Endothelial cell of umbilical vein (primary cell): ENCODE data around the gene SORCS3.

ENCODE experiments used
- EZH2 ChIP-seq: IDR thresholded peaks from 2 replicates; pipeline ENCODE4 v1.6.1; 2012; ENCODE audit warnings: borderline replicate concordance, low read depth, mild to moderate bottlenecking, moderate library complexity, low read length, inconsistent platforms; ENCODE audit not compliant: severe bottlenecking
- POLR2A ChIP-seq: IDR thresholded peaks from 2 replicates; pipeline ENCODE4 v1.6.1; 2012; ENCODE audit warnings: low read depth, mild to moderate bottlenecking, control low read depth, low read length
- POLR2AphosphoS5 ChIP-seq: IDR thresholded peaks from 2 replicates; pipeline ENCODE4 v1.6.1; 2012; ENCODE audit warnings: low read depth, mild to moderate bottlenecking, control low read depth, low read length, moderate library complexity; ENCODE audit not compliant: insufficient read depth
- TF ChIP-seq, protein P1 (sequence below), 2 donors: IDR thresholded peaks; 1 replicate in 1 of 2; 2 replicates in 1 of 2; pipeline ENCODE4 v1.5.1; 2011; ENCODE audit warnings: low read length in 2 of 2, mild to moderate bottlenecking in 2 of 2, moderate library complexity in 2 of 2, control low read depth in 1 of 2, inconsistent platforms in 1 of 2, low read depth in 1 of 2; ENCODE audit not compliant: insufficient read depth in 1 of 2; ENCODE audit errors: extremely low read depth in 1 of 2

DNA sequence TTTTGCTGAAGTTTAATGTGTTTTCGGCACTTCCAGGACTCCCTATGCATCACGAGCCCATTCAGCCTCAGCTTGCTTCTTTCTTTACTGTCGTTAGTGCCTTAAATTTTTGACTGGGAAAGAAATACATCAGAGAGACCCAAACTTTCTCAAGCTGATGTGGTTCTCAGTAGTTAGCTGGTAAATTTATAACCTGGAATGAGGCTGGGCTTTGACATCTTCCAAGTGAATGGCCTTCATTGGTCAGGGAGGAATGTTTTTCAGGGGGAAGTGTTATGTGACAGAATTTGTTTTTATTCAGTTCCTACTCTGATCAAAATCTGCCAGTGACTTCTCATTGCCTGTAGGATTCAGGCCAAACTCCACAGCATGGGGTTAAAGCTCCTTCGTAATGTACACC is 296.9 kb downstream of the SORCS3 start:
- TF ChIP-seq POLR2AphosphoS5 (no peak), POLR2A (no peak), EZH2 (no peak)
- TF ChIP-seq, protein P1, sequence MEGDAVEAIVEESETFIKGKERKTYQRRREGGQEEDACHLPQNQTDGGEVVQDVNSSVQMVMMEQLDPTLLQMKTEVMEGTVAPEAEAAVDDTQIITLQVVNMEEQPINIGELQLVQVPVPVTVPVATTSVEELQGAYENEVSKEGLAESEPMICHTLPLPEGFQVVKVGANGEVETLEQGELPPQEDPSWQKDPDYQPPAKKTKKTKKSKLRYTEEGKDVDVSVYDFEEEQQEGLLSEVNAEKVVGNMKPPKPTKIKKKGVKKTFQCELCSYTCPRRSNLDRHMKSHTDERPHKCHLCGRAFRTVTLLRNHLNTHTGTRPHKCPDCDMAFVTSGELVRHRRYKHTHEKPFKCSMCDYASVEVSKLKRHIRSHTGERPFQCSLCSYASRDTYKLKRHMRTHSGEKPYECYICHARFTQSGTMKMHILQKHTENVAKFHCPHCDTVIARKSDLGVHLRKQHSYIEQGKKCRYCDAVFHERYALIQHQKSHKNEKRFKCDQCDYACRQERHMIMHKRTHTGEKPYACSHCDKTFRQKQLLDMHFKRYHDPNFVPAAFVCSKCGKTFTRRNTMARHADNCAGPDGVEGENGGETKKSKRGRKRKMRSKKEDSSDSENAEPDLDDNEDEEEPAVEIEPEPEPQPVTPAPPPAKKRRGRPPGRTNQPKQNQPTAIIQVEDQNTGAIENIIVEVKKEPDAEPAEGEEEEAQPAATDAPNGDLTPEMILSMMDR (IDR thresholded peaks at IDR 0.05; ENCODE audit: extremely low read depth in 1 of 2, insufficient read depth in 1 of 2, low read depth in 1 of 2, low read length in 2 of 2) = no peak
